Spleen (tissue), 11 donors: Measurements from ENCODE around the gene ACER2. TPM values are rescaled to one million over a fixed set of nuclear protein-coding genes. Genes with fewer than 3 reads are reported as not detected.

Source experiments
- DNase-seq: peaks from one replicate; pipeline ENCODE4 v3.0.0-alpha.2; 2020
- H3K27ac ChIP-seq, 8 donors: fragments of 200-600 bp; sonication (generic) in 7 of 8; 1 replicate in 4 of 8; 2 replicates in 4 of 8; pipeline versions ENCODE4 v1.5.0 to v1.8.0; 2016 to 2021; ENCODE audit warnings: inconsistent platforms in 4 of 8, mild to moderate bottlenecking in 4 of 8, moderate library complexity in 1 of 8
- H3K27me3 ChIP-seq, 7 donors: fragments of 200-600 bp; sonication (generic) in 6 of 7; replicated peaks in 1 of 7; 1 replicate in 4 of 7; 2 replicates in 3 of 7; pipeline versions ENCODE4 v1.5.0 to v1.8.0; 2016 to 2021; ENCODE audit warnings: inconsistent platforms in 3 of 7, mild to moderate bottlenecking in 1 of 7
- H3K36me3 ChIP-seq, 6 donors: fragments of 200-600 bp; sonication (generic) in 5 of 6; 1 replicate in 4 of 6; 2 replicates in 2 of 6; pipeline versions ENCODE4 v1.5.0 to v1.8.0; 2016 to 2021; ENCODE audit warnings: inconsistent platforms in 2 of 6
- H3K4me1 ChIP-seq, 6 donors: fragments of 200-600 bp; sonication (generic) in 5 of 6; 1 replicate in 3 of 6; 2 replicates in 3 of 6; pipeline versions ENCODE4 v1.5.0 to v1.8.0; 2016 to 2021; ENCODE audit warnings: inconsistent platforms in 3 of 6
- H3K4me3 ChIP-seq, 8 donors: fragments of 200-600 bp; sonication (generic) in 7 of 8; 1 replicate in 4 of 8; 2 replicates in 4 of 8; pipeline versions ENCODE4 v1.5.0 to v1.8.0; 2016 to 2021; ENCODE audit warnings: inconsistent platforms in 4 of 8, mild to moderate bottlenecking in 4 of 8, moderate library complexity in 2 of 8
- H3K9me3 ChIP-seq, 8 donors: fragments of 200-600 bp; sonication (generic) in 7 of 8; 1 replicate in 4 of 8; 2 replicates in 4 of 8; pipeline versions ENCODE4 v1.5.0 to v1.8.0; 2016 to 2021; ENCODE audit warnings: inconsistent platforms in 4 of 8
- CTCF ChIP-seq, 11 experiments: fragments of 200-600 bp in 7 of 11; fragments of 450-650 bp in 4 of 11; sonication (generic) in 4 of 11; IDR thresholded peaks in 8 of 11; conservative IDR thresholded peaks in 3 of 11; 1 replicate in 7 of 11; 2 replicates in 4 of 11; pipeline versions ENCODE4 v1.4.0 to v1.8.0; 2016 to 2021; ENCODE audit warnings: antibody characterized with exemption in 11 of 11, inconsistent platforms in 4 of 11, mild to moderate bottlenecking in 1 of 11
- POLR2A ChIP-seq, 3 donors: fragments of 450-650 bp; IDR thresholded peaks; one replicate each; pipeline ENCODE4 v1.5.1; 2017; ENCODE audit warnings: antibody characterized with exemption in 3 of 3, mild to moderate bottlenecking in 1 of 3
- POLR2AphosphoS5 ChIP-seq, 3 donors: sonication (generic); formaldehyde crosslinking; IDR thresholded peaks; one replicate each; pipeline ENCODE4 v1.5.1; 2017; ENCODE audit warnings: antibody characterized with exemption in 3 of 3
- WGBS, 5 donors: extraction: QIAGEN DNeasy Blood & Tissue Kit in 3 of 5; methylation state at CpG; one replicate each; pipeline versions ENCODE4 v1.1.5 to v1.1.7; 2013 to 2018; 5-methylcytosine and 5-hydroxymethylcytosine counted together
- intact Hi-C: fragments of 100-400 bp; cut with DNase I; formaldehyde crosslinking; loops from one replicate; pipeline ENCODE4 v1.15.0; 2023; ENCODE audit warnings: low total_unique reads
- polyA plus RNA-seq, 3 donors: library from polyadenylated mRNA; stranded (reverse); fragments of 200-250 nt; gene quantifications; one replicate each; pipeline ENCODE4 v1.2.1, GENCODE V29; 2013
- total RNA-seq, 7 donors: library from RNA; depleted of rRNA in 3 of 7; stranded (reverse); fragments of >200 nt in 3 of 7; fragmentation: NEBNext Ultra II Directional in 4 of 7; extraction: Animal tissue kit (Norgen Biotek cat#: 25700) in 4 of 7; gene quantifications; one replicate each; pipeline versions ENCODE4 v1.1.0 to v1.2.1, GENCODE V29; 2016 to 2021
- donor health status: healthy with polysubstance abuse.
- donor health status: DM: no; HTN: no; CAD: no; lungs with moderate emphysema.
- donor health status: DM: no; HTN: no; CAD: no.
- donor health status: Bipolar disorder and iron deficiency.
- donor health status: healthy.
- donor health status: DM: no; HTN: no; CAD: no.
- donor health status: DM: yes; HTN: yes; CAD: no.

ACER2 gene
- total and polyA plus RNA-seq, 10 donors: 0.09 to 7.2 (median 4.3) TPM

GRCh38 chr9:19496321-19497050, 87.7 kb downstream of the ACER2 start:
- H3K36me3 ChIP-seq: no peaks in the 10 kb centered on the region
- H3K27ac ChIP-seq: no peak overlapping the region
- peaks cover 4 to 9% (median 8%) of the 10 kb centered on the region in 6 donors for H3K4me1 ChIP-seq
- 67 to 81% (median 74%) methylated on average over 5 of the region's 5 CpGs for WGBS, 5 donors
- H3K27me3 ChIP-seq: peaks cover 0 to 7% (median 0%) of the 10 kb centered on the region in 7 donors
- intact Hi-C loops: no loop called here
- no peak for TF ChIP-seq CTCF (IDR thresholded peaks at IDR 0.05 in 8 of 11, conservative IDR thresholded peaks at IDR 0.05 in 3 of 11)
- TF ChIP-seq POLR2A (IDR thresholded peaks at IDR 0.05): no peak
- TF ChIP-seq POLR2AphosphoS5 (IDR thresholded peaks at IDR 0.05): no peak
- H3K4me3 ChIP-seq: no peak overlapping the region
- peaks cover 0 to 7% (median 0%) of the 10 kb centered on the region in 8 donors for H3K9me3 ChIP-seq
- DNase-seq: no peak

- Histone ChIP-seq H3K36me3 (no peaks in the 10 kb centered on the region), H3K9me3 (peaks cover 0 to 7% (median 0%) of the 10 kb centered on the region in 8 donors), H3K4me1 (peaks cover 4 to 9% (median 8%) of the 10 kb centered on the region in 6 donors), H3K27ac (no peak overlapping the region), H3K4me3 (no peak overlapping the region), H3K27me3 (peaks cover 0 to 7% (median 0%) of the 10 kb centered on the region in 7 donors)
- no peak for DNase-seq
- WGBS, 5 donors: 86 to 100% (median 93%) methylated on average over 1 of the region's 1 CpG
- TF ChIP-seq CTCF (IDR thresholded peaks at IDR 0.05 in 8 of 11, conservative IDR thresholded peaks at IDR 0.05 in 3 of 11): no peak
- TF ChIP-seq POLR2AphosphoS5 (IDR thresholded peaks at IDR 0.05): no peak
- no peak for TF ChIP-seq POLR2A (IDR thresholded peaks at IDR 0.05)
- intact Hi-C loops: no loop called here
These were observed 88.5 kb downstream of the ACER2 start for GRCh38 chr9:19497276-19497675.

GRCh38 chr9:19498015-19498414, 89.2 kb downstream of the ACER2 start:
- intact Hi-C loops: no loop called here
- H3K27ac ChIP-seq: no peak overlapping the region
- TF ChIP-seq CTCF (IDR thresholded peaks at IDR 0.05 in 8 of 11, conservative IDR thresholded peaks at IDR 0.05 in 3 of 11) (no peak), POLR2AphosphoS5 (IDR thresholded peaks at IDR 0.05) (no peak), POLR2A (IDR thresholded peaks at IDR 0.05) (no peak)
- peaks cover 0 to 7% (median 0%) of the 10 kb centered on the region in 7 donors for H3K27me3 ChIP-seq
- no peak for DNase-seq
- H3K4me1 ChIP-seq: peaks cover 4 to 7% (median 5%) of the 10 kb centered on the region in 6 donors
- H3K36me3 ChIP-seq: no peaks in the 10 kb centered on the region
- no peak overlapping the region for H3K4me3 ChIP-seq
- peaks cover 0 to 7% (median 0%) of the 10 kb centered on the region in 8 donors for H3K9me3 ChIP-seq

Other genes with a start within 250 kb of the ACER2 start
- 100 to 1,000 TPM in 1 of 7 donors, 10 to 100 TPM in 6; 41.0 to 106 (median 55.3) TPM for gene DENND4C, start 178.3 kb upstream of the ACER2 start, total RNA-seq
- gene DENND4C, start 178.3 kb upstream of the ACER2 start, polyA plus RNA-seq: 1 to 10 TPM; 3.7 to 7.9 (median 4.5) TPM
- 1,000 to 10,000 TPM; 1,469 to 2,475 (median 2,018) TPM for gene RPS6, start 28.8 kb upstream of the ACER2 start, total RNA-seq
- over 10,000 TPM in 1 of 3 donors, 1,000 to 10,000 TPM in 2; 6,819 to 10,298 (median 7,837) TPM for gene RPS6, start 28.8 kb upstream of the ACER2 start, polyA plus RNA-seq